ENCODE results near the gene FAM163B. TPM values are rescaled to one million over a fixed set of nuclear protein-coding genes. Genes with fewer than 3 reads are reported as not detected.

Gene FAM163B
- total and polyA plus RNA-seq, 2 of the 8 experiments (the other 6 are each of a cell fraction or from before 2014, with no cell fraction given), result 0.63 to 1.0 TPM

DNA sequence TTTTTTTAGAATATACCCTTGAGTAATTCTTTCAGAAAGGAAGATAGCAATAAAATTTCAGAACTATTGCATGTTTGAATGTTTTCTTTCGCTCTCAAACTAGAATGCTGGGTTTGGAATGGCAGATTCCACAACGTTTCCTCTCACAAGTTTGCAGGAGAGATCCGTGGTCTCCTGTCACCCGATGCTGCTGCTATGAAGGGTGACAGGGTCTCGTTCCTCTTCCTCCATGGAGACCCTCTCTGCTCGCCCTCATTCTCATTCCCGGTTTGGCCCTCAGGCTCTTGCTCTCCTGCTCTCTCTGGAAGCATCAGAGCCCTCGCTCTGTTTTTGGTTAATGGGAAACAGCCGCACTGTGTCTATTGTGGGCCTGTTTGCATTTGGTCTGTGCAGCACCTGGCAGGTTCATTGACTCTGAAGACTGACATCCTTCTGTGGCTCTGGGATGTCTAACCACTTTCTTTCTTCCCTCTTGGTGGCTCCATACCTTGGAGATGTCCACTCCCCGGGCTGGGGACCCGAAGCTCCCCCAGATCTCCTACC lies 12.6 kb upstream of the FAM163B start:
- H4K20me1 ChIP-seq (replicated peaks in 1 of 2; ENCODE audit: control insufficient read depth in 1 of 2, insufficient read depth in 2 of 2, low read length in 2 of 2), result no peaks in the 10 kb centered on the region
- no peak overlapping the region for H2AFZ ChIP-seq (ENCODE audit: low read length)
- no peak overlapping the region for H3K14ac ChIP-seq (ENCODE audit: insufficient read length)
- H3K27ac ChIP-seq (ENCODE audit: low read depth, low read length), result no peak overlapping the region
- H3K9me3 ChIP-seq (ENCODE audit: insufficient read depth in 2 of 2, low read depth in 1 of 2, low read length in 1 of 2), result peaks cover 3 to 6% of the 10 kb centered on the region in 2 experiments; a peak in 3 of 4 replicates
- CTCF ChIA-PET (ENCODE audit: partially characterized antibody), result no interaction called here
- no peaks in the 10 kb centered on the region for H3K36me3 ChIP-seq (ENCODE audit: control insufficient read depth in 2 of 4, insufficient read depth in 4 of 4, low read length in 3 of 4)
- H3K79me1 ChIP-seq (ENCODE audit: low read depth, low read length), result no peaks in the 10 kb centered on the region
- H2BK5ac ChIP-seq (ENCODE audit: low read depth, low read length), result no peak overlapping the region
- no peak overlapping the region for H3K9ac ChIP-seq (replicated peaks in 1 of 4; ENCODE audit: extremely low read depth in 1 of 4, low read depth in 3 of 4, low read length in 3 of 4)
- H3K4me2 ChIP-seq (ENCODE audit: insufficient read depth in 1 of 2, low read depth in 2 of 2, low read length in 2 of 2), result no peak overlapping the region
- H3K4me3 ChIP-seq (ENCODE audit: extremely low read depth in 1 of 4, insufficient read depth in 2 of 4, low read depth in 3 of 4, low read length in 4 of 4), result no peak overlapping the region
- H3K23me2 ChIP-seq (ENCODE audit: low read depth, low read length), result no peaks in the 10 kb centered on the region
- no peak for FAIRE-seq
- H2AK5ac ChIP-seq (ENCODE audit: low read depth, low read length), result no peak overlapping the region
- H2BK15ac ChIP-seq (ENCODE audit: low read length), result no peak overlapping the region
- H3K27me3 ChIP-seq (replicated peaks in 1 of 4; ENCODE audit: control insufficient read depth in 3 of 4, extremely low read depth in 1 of 4, insufficient read depth in 3 of 4, low read length in 3 of 4), result peaks cover 0 to 5% (median 0%) of the 10 kb centered on the region in 4 experiments; a peak in 2 of 7 replicates
- no peak overlapping the region for H2BK120ac ChIP-seq (replicated peaks; ENCODE audit: low read depth, low read length)
- no peak overlapping the region for H3K18ac ChIP-seq (ENCODE audit: extremely low read depth, low read length)
- H3K79me2 ChIP-seq (ENCODE audit: control insufficient read depth in 1 of 2, insufficient read depth in 2 of 2, low read length in 2 of 2), result no peaks in the 10 kb centered on the region
- WGBS, 2 experiments (ENCODE audit: extremely low coverage in 1 of 2, insufficient coverage in 1 of 2, insufficient read length in 1 of 2, insufficient replicate concordance in 2 of 2, low coverage in 1 of 2, low lambda C conversion rate in 2 of 2, missing lambda C conversion rate in 1 of 2), result 80% methylated on average over 11 of the region's 11 CpGs; no CpG with 5 or more reads in 1 of the 2 experiments
- no peak overlapping the region for H2BK12ac ChIP-seq (ENCODE audit: low read depth, low read length)
- no peak overlapping the region for H3K4ac ChIP-seq (replicated peaks; ENCODE audit: insufficient read length, low read depth, low read length)
- H3K56ac ChIP-seq (replicated peaks; ENCODE audit: insufficient read length, low read depth, low read length), result no peak overlapping the region
- no peak overlapping the region for H2BK20ac ChIP-seq (ENCODE audit: low read length)
- no peak overlapping the region for H4K8ac ChIP-seq (ENCODE audit: extremely low read depth, insufficient read depth, low read length)
- no peaks in the 10 kb centered on the region for H3K4me1 ChIP-seq (replicated peaks in 1 of 4; ENCODE audit: control insufficient read depth in 3 of 4, insufficient read depth in 4 of 4, low read length in 3 of 4)
- H4K91ac ChIP-seq (replicated peaks; ENCODE audit: insufficient read length, low read length), result no peak overlapping the region
- POLR2A ChIA-PET (ENCODE audit: partially characterized antibody), result no interaction called here
- H3K23ac ChIP-seq (ENCODE audit: insufficient read length), result no peak overlapping the region
- no peak for DNase-seq (ENCODE audit: low read depth in 1 of 2, low spot score in 2 of 2)
- TF ChIP-seq SP2 (IDR thresholded peaks at IDR 0.05; ENCODE audit: low read length), result no peak
- no peak for TF ChIP-seq POLR2AphosphoS5 (IDR thresholded peaks at IDR 0.05; ENCODE audit: low read depth, low read length)
- TF ChIP-seq ZNF274 (IDR thresholded peaks at IDR 0.05; ENCODE audit: borderline replicate concordance, extremely low read depth, low read length), result no peak
- no peak for TF ChIP-seq NANOG (IDR thresholded peaks at IDR 0.05; ENCODE audit: insufficient read depth, low read depth, low read length, poor library complexity, severe bottlenecking)
- TF ChIP-seq, protein P1, sequence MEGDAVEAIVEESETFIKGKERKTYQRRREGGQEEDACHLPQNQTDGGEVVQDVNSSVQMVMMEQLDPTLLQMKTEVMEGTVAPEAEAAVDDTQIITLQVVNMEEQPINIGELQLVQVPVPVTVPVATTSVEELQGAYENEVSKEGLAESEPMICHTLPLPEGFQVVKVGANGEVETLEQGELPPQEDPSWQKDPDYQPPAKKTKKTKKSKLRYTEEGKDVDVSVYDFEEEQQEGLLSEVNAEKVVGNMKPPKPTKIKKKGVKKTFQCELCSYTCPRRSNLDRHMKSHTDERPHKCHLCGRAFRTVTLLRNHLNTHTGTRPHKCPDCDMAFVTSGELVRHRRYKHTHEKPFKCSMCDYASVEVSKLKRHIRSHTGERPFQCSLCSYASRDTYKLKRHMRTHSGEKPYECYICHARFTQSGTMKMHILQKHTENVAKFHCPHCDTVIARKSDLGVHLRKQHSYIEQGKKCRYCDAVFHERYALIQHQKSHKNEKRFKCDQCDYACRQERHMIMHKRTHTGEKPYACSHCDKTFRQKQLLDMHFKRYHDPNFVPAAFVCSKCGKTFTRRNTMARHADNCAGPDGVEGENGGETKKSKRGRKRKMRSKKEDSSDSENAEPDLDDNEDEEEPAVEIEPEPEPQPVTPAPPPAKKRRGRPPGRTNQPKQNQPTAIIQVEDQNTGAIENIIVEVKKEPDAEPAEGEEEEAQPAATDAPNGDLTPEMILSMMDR (IDR thresholded peaks at IDR 0.05; ENCODE audit: control extremely low read depth in 1 of 3, insufficient read depth in 1 of 3, low read depth in 1 of 3, low read length in 3 of 3), result no peak
- TF ChIP-seq SIX5 (IDR thresholded peaks at IDR 0.05; ENCODE audit: low read depth, low read length), result no peak
- no peak for TF ChIP-seq BRCA1 (IDR thresholded peaks at IDR 0.05; ENCODE audit: low read depth, low read length)
- no peak for TF ChIP-seq EZH2 (IDR thresholded peaks at IDR 0.05; ENCODE audit: low read depth, low read length, severe bottlenecking)
- TF ChIP-seq JUN (IDR thresholded peaks at IDR 0.05; ENCODE audit: low read depth, low read length), result no peak
- no peak for TF ChIP-seq EGR1 (IDR thresholded peaks at IDR 0.05; ENCODE audit: borderline replicate concordance, low read depth, low read length)
- TF ChIP-seq ASH2L (IDR thresholded peaks at IDR 0.05; ENCODE audit: low read length), result no peak
- H4K5ac ChIP-seq (ENCODE audit: insufficient read length, low read depth, low read length), result no peak overlapping the region

Measured in H1 (cell line).